Rectal smooth muscle tissue (tissue), 1 donor: ENCODE measurements around the gene SCT.

Experiments
- H3K27ac ChIP-seq: one replicate; pipeline ENCODE4 v1.7.0; 2013; ENCODE audit warnings: low read depth, low read length, inconsistent platforms
- H3K27me3 ChIP-seq: one replicate; pipeline ENCODE4 v1.7.0; 2013; ENCODE audit warnings: low read length; ENCODE audit not compliant: control insufficient read depth, insufficient read depth
- H3K36me3 ChIP-seq: one replicate; pipeline ENCODE4 v1.7.0; 2013; ENCODE audit warnings: low read length; ENCODE audit not compliant: control insufficient read depth, insufficient read depth
- H3K4me1 ChIP-seq: one replicate; pipeline ENCODE4 v1.7.0; 2013; ENCODE audit warnings: low read length; ENCODE audit not compliant: control insufficient read depth, insufficient read depth
- H3K4me3 ChIP-seq: one replicate; pipeline ENCODE4 v1.7.0; 2013; ENCODE audit warnings: low read length
- H3K9ac ChIP-seq: one replicate; pipeline ENCODE4 v1.7.0; 2013; ENCODE audit warnings: low read length

Gene SCT

DNA sequence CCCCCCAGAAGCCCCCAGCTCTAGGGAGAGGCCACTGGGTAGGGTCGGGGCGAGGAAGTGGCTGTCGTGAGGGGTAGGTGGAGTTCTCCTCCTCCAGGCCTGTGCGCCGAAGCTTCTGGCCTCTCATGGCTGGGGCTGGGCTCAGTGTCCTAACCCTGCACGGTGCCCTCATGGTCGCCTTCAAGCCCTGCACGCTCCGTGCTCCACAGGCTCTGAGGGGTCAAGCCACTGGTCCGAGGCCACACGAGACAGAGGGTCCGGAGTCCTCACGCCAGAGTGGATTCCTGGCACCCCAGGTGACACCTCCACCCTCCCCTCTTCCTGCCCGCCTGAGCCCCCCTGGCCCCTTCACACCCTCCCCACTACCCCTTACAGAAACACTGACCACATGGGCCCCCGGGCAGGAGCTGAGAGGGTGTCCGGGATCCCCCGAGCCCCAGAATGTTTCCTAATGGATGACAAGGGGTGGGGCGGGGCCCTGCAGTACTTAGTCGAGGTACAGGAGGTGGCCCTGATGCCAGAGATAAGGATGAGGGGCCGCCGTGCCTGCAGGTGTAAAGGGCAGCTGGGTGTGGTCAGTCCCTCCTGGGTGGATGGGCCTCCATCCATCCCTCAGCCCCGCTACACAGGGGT lies 1.2 kb downstream of the SCT start:
- Histone ChIP-seq H3K27ac (no peak overlapping the region), H3K4me1 (no peaks in the 10 kb centered on the region), H3K9ac (no peak overlapping the region), H3K4me3 (no peak overlapping the region), H3K27me3 (no peaks in the 10 kb centered on the region), H3K36me3 (no peaks in the 10 kb centered on the region)

DNA sequence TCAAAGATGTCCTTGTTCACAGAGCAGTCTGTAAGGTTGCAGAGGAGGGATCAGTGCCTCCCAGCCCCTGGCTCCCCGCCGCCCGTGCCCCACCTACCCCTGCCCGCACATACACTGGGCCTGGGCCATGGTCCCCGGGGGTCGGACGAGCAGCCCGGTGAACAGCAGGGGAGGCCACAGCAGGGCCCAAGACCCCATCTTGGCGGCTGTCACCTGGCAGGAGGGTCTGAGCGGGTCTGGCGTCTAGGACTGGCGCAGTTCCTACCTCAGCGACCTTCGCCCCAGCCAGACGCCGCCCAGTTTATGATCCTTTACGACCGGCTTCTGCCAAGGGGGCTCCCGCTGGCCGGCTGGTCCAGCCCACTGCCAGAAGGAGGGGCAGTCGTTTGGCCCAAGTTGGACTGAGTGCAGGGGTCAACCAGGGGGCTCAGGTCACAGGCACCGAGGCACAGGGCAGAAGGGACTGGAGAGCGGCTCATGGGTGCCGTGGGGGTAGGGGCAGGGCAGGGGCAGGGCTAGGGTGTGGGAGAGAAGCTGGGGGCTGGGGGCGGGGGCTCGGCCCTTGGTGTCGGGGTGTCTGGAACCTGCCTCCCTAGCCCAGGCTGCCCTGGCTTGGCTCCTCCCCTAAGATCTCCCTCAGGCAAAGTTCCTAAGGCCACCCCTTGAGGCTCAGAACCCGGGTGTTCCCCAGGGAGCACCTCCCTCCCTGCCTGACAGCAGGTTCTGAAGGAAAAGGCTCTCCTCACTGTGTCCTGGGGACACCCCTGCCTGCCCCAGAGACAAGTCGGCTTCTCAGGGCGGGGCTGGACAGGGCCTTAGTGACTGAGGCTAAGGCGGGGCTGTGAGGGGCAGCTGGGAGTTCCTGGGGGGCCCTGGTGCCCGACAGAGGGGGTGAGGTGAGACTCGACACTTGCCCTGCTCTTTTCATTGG lies 2.0 kb downstream of the SCT start, which contains the start of gene CDHR5:
Gene CDHR5 (minus strand): TSS at position 251 of the 931 bp plus-strand sequence. CDS start 53 bp downstream, at position 198.
- H3K9ac ChIP-seq: peak within 1 kb of the TSS; percentile 30
- H3K27me3 ChIP-seq: no peaks in the 10 kb centered on the region
- no peaks in the 10 kb centered on the region for H3K36me3 ChIP-seq
- H3K27ac ChIP-seq: no peak within 1 kb of the TSS
- H3K4me1 ChIP-seq: no peaks in the 10 kb centered on the region
- peak within 1 kb of the TSS; percentile 48 for H3K4me3 ChIP-seq

DNA sequence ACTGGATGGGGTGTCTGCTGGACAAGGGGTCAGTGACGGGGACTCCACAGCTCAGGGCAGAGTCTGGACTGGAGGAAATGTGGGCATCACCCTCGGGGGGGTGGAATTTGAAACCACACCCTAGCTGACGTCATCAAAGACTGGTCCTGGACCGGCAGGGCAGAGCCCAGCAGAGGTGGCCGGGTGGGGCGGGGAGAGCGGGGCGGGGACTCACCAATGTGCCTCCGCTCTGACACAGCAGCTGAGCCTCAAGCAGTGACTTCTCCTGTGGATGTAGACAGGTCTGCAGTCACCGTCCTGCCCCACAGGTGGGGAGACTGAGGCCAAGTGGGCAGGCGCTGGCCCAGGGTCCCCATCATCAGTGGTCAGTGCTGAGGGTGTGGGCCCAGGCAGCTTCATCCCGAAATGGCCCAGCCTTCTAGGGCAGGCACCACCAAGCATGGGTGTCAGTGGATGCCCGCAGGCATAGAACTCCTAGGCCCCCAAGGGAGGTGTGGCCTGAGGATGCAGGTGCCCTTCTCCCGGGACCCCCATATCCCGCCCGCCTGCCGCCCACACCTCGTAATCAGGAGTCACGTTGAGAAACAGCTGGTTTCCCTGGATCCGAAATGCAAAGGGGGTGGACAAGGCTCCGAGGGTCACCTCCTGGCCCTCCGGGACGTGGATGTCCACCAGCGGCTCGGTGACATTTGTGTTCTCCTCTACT lies 2.8 kb downstream of the SCT start:
- peaks cover 3% of the 10 kb centered on the region for H3K36me3 ChIP-seq
- no peaks in the 10 kb centered on the region for H3K4me1 ChIP-seq
- peak overlapping the region; percentile 30 for H3K9ac ChIP-seq
- no peak overlapping the region for H3K27ac ChIP-seq
- H3K4me3 ChIP-seq: peak overlapping the region; percentile 48
- H3K27me3 ChIP-seq: no peaks in the 10 kb centered on the region

DNA sequence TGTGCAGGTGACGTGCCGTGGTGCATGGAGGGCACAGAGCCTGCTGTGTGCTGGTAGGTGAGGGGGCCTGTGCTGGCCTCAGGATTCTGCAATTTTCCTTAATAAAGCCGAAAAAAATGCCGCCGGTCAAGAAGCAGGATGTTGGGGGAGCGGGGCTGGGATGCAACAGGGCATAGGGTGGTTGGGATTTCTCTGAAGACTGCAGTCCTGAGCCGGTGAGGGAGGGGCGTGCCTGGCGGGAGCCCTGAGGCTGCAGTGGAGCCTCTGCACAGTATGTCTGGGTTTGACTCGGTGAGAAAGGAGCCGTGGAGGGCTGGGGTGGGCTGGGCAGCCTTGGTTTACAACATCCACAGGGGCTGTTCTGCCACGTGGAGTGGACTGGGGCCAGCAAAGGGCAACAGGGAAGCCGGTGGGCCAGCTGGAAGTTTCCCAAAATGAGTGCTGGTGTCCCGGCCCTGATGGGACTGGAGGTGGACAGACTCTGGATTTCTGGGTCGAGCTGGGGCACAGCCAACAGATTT lies 3.6 kb downstream of the SCT start:
- H3K9ac ChIP-seq: no peak overlapping the region
- H3K36me3 ChIP-seq: peaks cover 4% of the 10 kb centered on the region
- no peak overlapping the region for H3K27ac ChIP-seq
- H3K4me1 ChIP-seq: no peaks in the 10 kb centered on the region
- H3K27me3 ChIP-seq: no peaks in the 10 kb centered on the region
- H3K4me3 ChIP-seq: no peak overlapping the region

DNA sequence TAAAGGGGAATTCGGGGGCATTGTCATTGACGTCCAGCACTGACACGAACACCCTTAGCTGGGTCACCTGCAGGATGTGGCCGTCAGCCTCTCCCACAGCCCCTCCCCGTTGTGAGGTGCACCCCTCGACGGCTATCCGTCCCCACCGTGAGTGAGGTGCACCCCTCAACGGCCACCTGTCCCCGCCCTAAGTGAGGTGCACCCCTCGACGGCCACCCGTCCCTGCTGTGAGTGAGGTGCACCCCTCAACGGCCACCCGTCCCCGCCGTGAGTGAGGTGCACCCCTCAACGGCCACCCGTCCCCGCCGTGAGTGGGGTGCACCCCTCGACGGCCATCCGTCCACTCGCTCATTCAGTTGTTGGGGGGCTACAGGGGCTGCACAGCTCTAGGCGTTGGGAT lies 5.1 kb downstream of the SCT start:
- Histone ChIP-seq H3K36me3 (peaks cover 4% of the 10 kb centered on the region), H3K27me3 (no peaks in the 10 kb centered on the region), H3K27ac (no peak overlapping the region), H3K9ac (no peak overlapping the region), H3K4me1 (no peaks in the 10 kb centered on the region), H3K4me3 (no peak overlapping the region)

DNA sequence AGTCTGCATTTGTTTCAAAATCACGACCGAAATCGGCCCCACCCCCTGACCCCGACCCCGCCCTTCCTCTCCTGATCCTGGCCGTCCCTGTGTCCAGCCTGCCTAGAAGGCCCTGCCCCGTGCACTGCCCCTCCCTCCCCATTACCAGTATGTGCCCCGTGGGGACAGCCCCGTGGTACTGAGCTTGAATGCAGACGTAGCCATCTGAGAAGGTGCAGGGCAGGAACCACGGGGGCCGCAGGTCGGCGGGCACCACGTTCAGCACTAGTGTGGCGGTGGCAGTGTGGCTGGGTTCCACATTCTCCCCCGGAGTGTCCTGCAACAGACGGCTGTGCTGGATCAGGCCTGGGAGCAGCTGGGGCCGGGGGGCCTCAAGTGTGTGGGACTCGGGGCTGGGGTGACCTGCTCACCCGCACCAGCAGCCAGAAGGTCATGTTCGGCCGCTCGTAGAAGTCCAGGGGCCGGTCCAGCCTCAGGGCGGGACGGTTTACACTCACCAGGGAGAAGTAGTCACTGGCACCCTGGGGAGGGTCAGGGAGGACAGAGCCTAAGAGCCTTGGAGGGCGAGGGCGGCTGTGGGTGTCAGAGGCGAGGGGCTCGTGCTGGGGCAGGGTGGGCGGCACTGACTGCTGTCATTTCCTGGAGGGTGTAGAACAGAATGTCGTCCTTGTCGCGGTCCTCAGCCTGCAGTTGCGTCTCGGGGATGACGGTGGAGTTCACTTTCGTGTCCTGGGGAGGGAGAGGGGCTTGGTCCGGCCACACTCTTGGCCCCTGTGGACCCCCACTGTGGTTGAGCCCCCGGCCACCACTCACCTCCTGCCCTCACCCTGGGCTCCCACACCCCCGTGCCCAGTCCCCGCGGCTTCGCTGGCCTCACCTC lies 5.8 kb downstream of the SCT start:
- Histone ChIP-seq H3K27ac (no peak overlapping the region), H3K27me3 (no peaks in the 10 kb centered on the region), H3K36me3 (peaks cover 4% of the 10 kb centered on the region), H3K4me3 (no peak overlapping the region), H3K9ac (no peak overlapping the region), H3K4me1 (no peaks in the 10 kb centered on the region)

DNA sequence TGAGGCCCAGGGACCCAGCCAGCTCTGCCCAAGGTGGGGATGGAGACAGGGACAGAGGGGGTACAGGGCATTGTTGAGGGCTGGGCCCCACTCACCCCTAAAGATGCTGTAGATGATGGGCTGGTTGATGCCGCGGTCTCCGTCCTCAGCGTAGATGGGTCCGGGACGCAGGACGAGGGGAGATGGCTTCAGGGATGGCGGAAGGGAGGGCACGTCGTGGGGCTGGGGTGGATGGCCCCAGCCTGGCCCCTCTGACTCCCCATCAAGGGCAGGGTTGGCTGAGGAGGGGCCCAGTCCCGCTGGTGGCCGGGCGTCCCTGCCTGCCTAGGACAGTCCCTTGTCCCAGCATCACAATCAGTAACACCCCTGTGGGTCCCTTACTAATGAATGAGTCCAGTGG lies 6.8 kb downstream of the SCT start:
- Histone ChIP-seq H3K9ac (no peak overlapping the region), H3K27me3 (no peaks in the 10 kb centered on the region), H3K4me3 (no peak overlapping the region), H3K27ac (no peak overlapping the region), H3K36me3 (peaks cover 4% of the 10 kb centered on the region), H3K4me1 (peaks cover 1% of the 10 kb centered on the region)

DNA sequence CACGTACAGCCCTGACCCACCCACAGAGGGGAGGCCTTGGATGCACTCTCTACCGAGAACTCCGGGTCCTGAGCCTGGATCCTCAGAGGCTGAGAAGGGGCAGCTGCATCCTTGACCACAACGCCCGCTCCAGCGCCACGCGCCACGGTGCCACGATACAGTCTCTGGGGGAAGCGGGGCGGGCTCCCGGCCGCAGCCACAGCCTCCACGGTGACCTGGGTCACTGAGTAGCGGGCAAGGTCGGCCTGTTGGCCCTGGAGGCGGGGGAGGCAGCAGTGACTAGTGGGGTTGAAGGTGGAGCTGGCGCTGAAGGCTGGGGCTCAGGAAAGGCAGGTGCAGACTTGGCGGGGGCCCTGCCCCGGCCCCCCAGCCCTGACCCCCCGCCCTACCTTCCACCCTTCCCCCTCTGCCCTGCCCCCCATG lies 7.3 kb downstream of the SCT start:
- no peak overlapping the region for H3K9ac ChIP-seq
- H3K36me3 ChIP-seq: peaks cover 4% of the 10 kb centered on the region
- H3K27ac ChIP-seq: no peak overlapping the region
- no peak overlapping the region for H3K4me3 ChIP-seq
- peaks cover 4% of the 10 kb centered on the region for H3K4me1 ChIP-seq
- H3K27me3 ChIP-seq: no peaks in the 10 kb centered on the region

DNA sequence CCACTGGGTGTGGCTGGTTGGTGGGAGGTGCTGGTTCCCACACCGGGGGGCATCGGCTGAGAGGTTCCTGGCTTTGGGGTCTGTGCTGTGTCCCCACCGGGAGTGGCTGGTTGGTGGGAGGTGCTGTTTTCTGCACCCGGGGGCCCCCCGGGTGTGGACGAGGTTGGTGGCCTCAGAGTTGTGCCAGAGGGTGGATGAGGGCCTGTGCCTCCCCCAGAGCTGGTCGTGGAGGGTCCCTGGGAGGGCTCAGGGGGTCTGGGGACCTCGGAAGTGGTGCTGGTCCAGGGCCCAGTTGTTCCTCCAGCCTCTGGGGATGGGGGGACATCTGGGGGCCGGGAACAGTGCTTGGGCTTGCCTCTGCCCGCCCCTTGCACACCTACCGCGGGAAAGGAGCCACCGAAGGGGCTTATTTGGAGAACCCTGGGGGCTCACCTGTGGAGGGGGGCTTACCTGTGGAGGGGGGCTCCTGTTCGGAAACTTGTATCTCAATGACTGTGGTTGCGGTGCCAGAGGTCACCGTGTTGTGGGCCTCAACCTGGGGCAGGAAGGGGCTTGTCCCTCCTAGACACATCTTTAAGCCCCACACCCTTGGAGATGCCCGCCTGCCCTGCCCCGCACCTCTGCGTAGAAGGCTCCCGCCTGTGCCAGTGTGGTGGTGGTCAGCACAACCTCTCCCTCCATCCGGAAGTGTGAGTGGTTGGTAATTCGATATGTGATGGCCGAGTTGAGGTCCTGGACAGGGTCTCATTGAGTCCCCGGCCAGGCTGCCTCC lies 7.9 kb downstream of the SCT start:
- no peak overlapping the region for H3K9ac ChIP-seq
- no peak overlapping the region for H3K27ac ChIP-seq
- H3K27me3 ChIP-seq: no peaks in the 10 kb centered on the region
- H3K4me1 ChIP-seq: peaks cover 4% of the 10 kb centered on the region
- H3K36me3 ChIP-seq: peaks cover 4% of the 10 kb centered on the region
- H3K4me3 ChIP-seq: no peak overlapping the region

DNA sequence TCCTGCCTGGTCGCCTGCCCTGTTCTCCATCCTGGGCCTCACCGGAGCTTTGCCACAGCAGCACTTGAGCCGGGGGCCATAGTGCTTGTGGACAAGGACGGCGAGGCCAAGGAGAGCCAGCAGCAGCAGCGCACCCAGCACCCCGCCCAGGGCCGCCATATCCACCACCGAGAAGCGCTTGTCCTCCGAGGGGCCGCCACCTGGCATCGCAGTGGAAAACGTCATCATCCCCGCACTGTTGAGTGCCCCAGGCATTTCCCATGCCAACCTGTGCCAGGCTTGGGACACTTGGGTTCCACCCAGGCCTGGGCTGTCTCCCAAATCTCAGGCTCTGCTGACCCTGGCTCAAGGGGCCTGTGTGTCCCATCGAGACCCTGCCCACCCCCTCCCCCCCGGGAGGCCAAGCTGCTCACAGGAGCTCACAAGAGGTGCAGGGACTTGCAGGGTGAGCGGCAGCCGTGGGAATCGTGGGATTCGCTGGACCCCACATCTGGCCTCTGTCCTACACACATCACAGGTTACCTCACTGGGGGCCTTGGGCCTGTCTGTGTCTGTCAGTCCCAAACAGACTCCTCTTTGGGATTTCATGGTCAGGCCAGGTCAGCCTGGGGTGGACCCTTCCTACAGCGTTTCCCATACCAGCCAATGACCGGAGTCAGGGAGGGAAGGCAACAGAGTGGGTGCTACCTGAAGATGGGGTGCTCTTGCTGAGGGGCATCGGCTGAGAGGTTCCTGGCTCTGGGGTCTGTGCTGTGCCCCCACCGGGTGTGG lies 8.9 kb downstream of the SCT start:
- H3K4me3 ChIP-seq: no peak overlapping the region
- H3K27me3 ChIP-seq: no peaks in the 10 kb centered on the region
- H3K4me1 ChIP-seq: peaks cover 4% of the 10 kb centered on the region
- H3K36me3 ChIP-seq: peaks cover 4% of the 10 kb centered on the region
- H3K27ac ChIP-seq: no peak overlapping the region
- no peak overlapping the region for H3K9ac ChIP-seq
